GDM1 (cell line): ENCODE measurements around the gene ADCY2.

Source experiments
- DNase-seq: peaks from one replicate; lab custom pipeline; 2025; lab: John Stamatoyannopoulos, UW

Gene ADCY2

DNA sequence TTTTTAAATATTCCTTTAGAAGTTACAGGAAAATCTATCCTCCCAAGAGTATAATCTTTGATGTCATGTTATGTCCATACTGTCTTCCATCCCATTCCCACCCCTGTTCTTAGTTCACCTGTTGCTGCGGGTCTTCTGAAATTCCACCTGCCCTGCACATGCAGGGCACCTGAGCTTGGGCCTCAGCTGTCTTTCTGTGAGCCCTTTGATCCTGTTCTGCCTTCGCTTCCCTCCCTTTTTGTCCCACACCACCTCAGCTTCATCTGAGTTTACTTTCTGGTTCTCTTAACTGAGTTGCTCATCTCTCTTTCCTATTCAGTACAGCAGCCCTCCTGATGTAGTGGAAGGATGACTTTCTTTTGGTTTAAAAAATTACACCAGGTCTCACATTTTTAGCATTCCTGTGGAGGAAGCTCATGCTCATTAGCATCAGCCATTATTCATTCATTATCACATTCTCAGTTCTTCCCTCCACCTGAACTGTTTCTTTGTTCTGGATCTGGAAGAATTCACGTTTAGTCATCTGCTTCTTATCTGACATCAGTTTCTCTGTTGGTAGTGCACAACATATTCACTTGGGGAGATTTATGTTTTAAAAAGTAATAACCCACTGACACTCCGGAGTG is 211.0 kb downstream of the ADCY2 start:
- DNase-seq: no peak

DNA sequence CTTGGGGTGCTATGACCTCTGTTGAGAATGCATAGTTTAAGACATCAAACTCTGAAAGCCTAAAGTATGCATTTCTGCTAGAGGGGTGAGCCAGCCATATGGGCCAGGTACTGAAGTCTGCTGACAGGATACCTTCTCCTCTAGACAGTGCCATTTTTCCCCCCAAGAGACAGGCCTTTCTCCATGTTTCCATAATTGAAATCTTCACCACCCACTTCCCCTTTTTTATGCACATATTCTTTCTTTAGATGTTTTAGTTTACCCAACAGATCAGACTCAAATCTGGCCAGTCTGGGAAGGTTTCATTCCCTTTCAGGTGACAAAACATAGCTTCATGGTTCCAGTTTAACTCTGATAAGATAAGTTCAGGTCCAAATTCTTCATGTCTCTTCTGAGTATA is 212.8 kb downstream of the ADCY2 start:
- no peak for DNase-seq

DNA sequence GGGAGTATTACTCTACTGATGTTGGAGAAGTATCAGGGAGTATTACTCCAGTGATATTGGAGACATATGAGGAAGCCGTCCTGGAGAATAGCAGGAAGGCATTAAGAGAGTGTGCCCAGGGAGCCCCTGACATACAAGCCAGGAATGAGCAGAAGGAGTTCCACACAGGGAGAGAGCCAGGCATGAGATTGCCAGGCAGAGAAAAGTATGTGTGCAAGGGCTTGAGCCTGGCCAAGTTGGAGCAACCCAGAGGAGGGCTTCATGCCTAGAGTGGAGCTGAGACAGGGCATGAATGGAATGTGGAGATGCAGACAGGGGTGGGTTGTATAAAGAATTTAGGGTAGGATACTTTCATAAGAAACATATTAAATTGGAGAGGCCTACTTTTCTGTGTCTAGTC is 213.8 kb downstream of the ADCY2 start:
- DNase-seq: no peak

DNA sequence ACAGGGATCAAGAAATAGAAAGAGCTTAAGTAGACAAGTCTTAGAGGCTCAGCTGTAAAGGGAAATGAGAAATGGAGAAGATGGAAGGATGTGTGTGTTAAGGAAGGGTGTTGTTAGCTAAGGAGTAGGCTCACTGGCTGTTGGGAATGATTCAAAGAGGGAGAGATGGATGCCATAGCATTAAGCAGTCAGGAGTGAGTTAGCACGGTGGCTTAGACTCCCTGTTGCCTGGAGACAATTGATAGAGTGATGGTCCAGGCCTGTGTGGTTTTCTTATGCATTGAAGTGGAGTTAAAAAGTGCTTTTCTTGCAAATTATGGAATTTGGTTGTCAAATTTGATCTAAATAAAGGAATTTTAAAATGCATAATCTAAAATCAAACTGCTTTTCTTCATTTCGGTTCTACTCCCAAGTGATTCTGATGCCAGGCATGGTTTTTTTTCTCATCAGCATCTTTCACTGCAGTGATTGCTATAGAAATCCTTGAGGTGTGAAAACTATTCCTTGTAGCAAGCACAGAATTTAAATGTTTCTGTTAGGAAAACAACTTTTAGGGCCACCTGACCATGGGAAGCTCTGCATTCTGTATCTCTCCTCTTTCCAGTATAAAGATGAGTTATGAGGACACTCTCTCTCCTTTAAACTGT is 214.7 kb downstream of the ADCY2 start:
- DNase-seq: no peak

DNA sequence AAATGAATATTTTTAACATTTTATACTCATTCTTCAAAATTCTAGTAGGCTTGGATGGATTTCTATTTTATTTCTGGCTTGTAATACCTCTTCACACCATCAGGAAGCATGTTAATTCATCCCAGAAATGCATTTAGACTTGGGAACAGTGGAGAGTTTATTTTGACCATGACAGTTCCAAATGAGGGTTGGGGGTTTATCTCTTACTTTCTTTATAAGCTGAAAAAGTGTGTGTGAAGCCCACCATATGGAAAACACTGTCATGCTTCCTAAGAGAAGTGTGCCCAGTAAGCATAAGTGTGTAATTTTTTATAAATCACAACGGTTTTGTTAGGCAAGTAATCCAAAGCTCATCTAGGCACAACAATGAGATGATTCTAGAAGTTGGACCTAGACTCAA is 215.6 kb downstream of the ADCY2 start:
- no peak for DNase-seq

DNA sequence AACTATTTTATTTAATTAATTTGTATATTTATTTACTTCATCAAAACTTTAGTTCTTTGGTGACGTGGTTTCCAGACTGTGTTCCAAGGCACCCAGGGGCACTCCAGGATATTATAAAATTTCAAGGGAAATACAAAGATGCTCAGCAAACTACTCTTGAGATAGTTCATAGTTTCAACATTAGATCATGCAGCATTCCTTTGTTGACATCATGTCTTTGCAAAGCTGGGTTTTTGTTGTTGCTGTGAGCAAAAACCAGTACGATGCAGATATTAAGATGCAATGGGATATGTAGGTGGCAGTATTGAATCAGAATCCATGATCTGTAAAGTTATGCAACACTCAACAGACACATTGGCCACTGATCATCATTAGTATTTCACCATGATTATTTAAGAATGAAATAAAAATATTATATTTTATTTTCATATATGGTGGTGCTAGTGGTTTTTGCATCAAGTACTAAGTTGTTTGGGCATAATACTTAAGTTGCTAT is 219.7 kb downstream of the ADCY2 start:
- no peak for DNase-seq

DNA sequence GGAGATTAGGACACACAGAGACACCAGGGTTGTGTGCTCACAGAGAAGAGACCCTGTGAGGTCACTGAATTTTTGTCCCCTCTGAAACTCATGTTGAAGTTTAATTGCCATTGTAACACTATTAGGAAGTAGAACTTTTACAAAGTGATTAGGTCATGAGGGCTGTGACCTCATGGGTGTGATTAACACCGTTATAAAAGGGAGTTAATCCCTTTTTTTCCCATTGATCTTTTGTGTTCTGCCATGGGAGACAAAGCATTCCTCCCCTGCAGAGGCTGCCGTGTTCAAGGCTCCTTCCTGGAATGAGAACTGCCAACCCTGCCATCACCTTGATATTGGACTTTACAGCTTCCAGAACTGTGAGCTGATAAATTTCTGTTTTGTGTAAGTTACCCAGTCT is 221.0 kb downstream of the ADCY2 start:
- no peak for DNase-seq

DNA sequence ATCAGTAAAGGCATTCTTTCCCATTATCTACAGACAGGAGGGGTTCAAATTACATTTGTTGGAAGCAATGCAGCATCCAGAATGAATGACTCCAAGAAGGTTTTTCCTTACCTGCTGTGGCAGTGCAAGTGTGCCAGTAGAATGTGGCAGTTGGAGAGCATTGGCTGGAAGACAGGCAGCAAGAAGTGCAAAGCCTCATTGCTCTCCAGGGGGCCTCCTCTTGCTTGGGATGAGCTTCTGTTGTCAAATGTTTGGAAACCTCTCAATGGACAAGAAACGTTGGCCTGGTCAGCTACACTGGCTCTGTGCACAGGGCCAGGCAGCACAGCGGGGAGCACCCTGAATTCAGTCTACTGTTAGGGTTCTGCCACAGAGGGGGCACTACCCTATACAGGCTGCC is 226.6 kb downstream of the ADCY2 start:
- no peak for DNase-seq

DNA sequence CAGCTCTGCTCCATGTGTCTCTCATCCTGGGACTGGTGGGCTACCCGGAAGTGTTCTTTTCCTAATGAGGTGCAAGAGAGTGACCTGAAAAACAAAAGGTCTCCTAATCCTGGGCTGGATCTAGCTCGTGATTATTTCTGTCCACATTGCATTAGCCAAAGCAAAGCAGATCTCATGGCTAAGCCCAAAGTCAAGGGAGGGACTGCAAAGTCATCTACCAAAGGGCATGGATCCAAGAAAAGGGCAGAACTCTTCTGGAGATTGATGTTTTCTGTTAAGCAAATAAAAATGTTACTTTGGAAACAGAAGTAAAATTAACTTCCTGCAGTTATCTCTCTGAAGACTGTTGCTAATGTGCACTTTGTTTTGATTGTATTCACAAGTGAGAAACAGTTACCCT is 229.8 kb downstream of the ADCY2 start:
- DNase-seq: no peak

DNA sequence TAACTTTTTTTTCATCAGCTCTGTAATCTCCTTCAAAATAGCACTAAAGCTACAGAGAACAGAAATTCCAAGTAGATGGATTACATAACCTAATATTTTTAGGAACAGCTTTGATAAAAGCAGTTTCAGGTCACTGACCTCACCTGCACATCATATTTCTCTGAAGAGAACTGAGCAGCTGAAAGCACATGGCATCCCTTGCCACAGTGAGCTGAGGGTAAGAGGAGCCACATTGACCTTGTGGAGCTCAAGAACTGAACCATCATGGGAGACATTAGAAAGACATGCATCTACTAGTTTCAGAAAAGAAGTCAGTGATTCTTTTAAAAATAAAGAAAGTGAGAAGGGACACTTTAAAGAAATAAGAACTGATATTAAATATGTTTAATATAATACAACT is 232.3 kb downstream of the ADCY2 start:
- no peak for DNase-seq

DNA sequence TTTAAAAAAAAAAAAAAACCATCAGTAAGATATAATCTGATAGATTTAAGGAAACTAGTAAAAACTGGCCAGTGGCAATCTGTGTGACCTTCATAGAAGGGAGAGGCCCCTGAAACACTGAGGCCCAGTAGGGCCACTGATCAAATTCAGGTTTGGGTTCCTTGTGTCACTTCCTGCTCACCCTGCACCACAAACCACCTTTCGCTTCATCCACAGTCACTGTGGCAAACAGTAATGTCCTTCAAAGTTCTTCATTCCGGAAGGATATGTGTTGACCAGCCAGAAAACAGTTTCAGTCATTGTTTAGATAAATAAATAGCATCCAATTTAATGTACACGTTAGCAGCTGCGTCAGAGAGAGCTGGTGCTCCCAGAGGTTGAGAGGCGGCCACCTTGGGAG is 232.9 kb downstream of the ADCY2 start:
- DNase-seq: no peak

DNA sequence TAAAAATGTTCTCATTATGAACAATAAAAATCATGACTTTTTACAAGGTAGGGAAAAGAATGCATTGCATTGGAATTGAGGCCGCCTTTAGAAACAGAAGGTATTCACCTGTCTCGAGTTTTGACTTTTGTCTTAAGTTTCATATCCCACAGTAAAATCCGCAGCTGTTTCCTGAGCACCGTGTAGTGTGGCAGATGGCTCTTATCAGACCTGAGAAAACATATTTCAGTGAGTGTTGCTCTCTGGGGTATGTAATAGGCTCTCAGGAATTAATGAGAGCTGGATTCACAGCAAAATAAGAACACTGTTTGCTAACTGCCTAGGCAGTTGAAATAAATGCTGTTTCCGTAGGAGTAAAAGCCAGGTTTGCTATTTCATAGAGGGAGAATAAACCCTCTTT is 233.6 kb downstream of the ADCY2 start:
- DNase-seq: no peak

DNA sequence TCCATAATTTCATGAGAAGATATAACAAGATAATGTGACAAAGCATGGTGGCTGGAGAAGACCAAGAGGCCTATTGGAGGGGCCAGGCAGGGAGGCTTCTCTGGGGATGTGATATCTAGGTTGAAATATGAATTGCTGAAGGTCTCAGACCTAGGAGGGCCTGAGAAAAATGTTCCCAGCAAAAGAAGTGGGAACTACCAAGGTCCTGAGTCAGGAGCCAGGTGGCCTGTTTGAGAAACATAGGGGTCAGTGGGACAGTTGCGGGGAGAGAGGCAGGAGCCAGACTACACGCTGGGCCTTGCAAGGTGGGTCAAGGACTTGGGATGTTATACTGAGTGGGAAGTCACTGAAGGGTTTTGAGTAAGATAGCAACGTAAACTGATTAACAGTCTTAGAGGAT is 238.9 kb downstream of the ADCY2 start:
- no peak for DNase-seq

DNA sequence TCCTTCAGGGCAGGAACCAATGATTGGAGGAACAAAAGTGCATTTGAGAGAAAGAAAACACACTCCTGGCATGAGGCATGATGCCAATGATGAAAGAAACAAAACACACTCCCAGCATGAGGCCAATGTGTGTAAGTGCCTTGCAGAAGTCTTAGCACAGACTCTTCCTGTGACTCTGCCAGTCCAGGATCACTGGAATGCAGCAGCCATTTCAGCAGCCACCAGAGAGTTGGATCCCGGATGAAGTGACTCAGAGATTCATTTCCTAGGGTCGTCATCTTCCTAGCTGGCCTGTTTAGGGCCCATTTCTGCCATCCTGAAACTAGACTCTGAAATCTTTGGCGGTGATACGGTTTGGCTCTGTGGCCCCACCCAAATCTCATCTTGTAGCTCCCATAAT is 242.5 kb downstream of the ADCY2 start:
- DNase-seq: no peak

DNA sequence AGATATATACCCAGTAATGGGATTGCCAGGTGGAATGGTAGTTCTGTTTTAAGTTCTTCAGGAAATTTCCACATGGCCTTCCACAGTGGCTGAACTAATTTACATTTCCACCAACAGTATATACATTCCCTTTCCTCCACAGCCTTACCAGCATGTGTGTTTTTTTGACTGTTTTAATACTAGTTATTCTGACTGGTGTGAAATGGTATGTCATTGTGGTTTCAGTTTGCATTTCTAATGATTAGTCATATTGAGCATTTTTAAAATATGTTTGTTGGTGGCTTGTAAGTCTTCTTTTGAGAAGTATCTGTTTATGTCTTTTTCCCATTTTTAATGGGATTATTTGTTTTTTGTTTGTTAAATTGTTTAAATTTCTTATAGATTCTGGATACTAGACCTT is 246.1 kb downstream of the ADCY2 start:
- no peak for DNase-seq

DNA sequence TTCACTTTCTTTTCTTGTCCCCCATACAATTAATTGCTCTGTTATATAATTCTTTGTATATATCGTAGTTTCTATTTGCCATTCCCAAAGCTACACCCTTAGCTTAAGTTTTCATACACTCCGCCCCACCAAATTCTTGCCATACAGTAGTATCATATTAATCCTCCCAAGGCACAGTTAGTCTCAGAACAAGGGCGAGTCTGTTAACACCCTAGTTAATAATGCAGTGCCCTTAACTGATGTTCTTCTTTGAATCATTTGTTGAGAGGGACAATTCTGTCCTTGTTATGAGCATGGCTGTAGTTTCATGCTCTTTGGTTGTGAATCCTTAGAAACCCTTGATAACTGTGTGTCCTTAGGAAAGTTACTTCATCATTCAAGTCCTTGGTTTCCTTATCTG is 248.8 kb downstream of the ADCY2 start:
- no peak for DNase-seq

DNA sequence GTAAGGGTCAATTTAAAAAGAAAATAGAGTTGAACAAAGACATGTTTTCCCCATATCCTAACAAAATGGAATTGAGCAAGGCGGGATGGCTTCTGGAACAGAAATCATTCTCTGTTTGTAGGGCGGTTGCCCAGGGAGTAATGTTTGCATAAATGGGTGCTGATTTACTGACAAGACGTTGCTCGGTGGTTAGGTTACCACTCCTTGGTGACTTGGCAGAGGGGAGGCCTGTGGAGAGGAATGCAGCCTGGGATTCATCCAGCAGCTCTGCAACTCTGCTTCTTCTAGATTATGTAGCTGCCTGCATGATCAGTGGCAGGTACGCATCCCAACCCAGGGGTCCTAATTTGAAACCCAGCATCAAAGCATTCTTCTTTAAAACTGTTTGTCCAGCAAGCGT is 254.8 kb downstream of the ADCY2 start:
- no peak for DNase-seq

DNA sequence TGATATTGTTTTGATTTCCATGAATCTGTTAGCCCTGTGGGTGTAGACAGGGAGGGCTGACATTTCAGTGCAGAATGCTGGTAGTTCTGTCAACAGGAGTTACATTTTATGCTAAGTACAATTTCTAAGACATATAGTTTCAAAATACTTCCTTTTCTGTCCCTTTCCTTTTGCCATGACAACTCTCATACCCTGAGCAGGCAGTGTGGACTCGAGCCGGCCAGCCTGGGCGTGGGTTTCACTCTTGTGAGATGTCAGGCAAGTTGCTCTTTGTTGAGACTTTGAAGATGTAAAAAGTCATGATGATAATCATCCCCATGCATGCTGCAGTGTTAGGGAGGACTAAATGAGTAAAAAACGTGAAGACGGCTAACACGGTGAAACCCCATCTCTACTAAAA is 257.1 kb downstream of the ADCY2 start:
- DNase-seq: no peak

DNA sequence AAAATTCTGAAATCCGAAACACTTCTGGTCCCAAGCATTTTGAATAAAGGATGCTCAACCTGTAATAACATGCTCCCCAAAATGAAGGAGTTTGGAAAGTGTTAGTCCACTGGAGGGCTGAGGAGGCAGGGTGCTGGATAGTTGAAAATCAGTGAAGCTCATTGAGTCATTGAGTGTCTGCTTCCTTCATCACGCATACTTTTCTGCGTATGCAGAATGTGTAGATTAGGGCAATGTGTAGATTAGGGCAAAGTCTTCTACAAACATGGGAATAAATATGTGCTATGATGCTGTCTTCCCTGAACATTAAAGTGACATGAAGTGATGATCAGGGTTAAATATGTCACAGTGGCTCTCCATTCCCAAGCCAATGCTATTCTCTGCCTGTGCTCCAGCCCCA is 261.2 kb downstream of the ADCY2 start:
- DNase-seq: no peak

DNA sequence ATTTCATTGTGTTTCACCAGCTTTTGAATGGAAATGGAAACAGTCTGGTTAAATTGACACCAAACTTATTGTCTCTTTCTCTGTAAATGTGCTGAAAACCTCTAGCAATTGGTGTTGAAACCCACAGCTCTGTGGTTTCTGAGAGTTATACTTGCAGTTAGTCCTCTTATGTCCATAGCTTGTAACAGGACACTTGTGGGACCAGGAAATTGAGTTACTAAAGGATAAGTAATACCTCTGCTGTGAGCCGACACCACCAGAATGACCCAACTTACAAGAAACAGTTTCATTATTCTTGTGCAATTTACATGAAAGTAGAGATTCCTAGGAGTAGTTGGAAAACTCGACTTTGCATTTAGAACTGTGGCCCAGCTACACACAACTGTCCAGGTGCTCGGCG is 263.5 kb downstream of the ADCY2 start:
- DNase-seq: no peak

DNA sequence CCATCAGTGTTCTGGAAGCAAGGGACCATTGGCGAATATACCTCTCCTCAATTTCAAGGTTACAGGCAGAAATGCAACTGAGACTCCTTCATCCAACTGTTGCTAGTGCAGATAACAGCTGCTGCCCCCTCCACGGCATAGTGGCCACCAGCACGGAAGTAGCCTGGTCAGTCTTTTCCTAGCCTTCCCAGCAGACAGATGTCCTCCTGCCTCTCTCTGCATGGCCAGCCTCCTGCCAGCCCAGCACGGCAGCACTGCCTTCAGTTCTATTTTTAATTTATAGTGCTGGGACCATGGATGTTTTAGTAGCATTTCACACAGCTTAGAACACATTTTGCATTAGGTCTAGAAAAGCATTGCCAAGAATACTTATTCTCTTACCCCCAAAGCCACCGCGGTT is 266.4 kb downstream of the ADCY2 start:
- no peak for DNase-seq

DNA sequence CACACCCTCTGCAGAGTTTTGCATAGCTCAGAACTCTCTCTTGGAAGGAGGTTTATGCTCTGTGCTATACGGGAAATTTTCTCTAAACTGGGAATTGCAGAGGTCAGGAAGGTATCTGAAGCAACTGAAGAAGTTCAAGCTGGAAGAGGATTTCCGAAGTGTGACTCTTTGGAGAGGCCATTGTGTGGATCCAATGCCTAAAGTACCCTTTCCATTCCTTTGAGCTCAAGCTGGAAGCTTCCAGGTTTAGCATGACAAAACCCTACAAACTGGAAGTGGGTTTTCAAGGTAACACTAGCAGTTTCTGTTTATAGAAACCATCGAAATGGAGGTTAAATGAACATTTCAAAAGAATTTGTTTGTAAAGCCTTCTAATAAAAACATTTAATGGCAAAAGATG is 267.9 kb downstream of the ADCY2 start:
- DNase-seq: no peak

DNA sequence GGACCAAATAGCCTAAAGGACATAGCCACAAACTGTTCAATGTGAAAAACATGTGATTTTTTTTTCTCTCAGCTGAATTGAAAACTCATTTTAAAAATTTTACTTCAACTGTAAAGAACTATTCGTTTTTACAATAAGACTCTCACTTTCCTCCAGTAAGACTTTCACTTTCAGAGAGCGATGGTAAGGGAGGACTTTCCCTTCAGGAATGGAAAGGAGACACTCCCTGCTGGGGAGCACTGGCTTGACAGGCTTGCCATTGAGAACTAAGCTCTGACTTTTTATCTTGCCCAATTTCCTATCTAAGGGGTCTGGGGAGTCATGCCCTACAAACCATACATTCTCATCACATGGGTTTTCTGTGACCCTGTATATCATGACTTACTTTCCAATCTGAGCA is 268.3 kb downstream of the ADCY2 start:
- no peak for DNase-seq

DNA sequence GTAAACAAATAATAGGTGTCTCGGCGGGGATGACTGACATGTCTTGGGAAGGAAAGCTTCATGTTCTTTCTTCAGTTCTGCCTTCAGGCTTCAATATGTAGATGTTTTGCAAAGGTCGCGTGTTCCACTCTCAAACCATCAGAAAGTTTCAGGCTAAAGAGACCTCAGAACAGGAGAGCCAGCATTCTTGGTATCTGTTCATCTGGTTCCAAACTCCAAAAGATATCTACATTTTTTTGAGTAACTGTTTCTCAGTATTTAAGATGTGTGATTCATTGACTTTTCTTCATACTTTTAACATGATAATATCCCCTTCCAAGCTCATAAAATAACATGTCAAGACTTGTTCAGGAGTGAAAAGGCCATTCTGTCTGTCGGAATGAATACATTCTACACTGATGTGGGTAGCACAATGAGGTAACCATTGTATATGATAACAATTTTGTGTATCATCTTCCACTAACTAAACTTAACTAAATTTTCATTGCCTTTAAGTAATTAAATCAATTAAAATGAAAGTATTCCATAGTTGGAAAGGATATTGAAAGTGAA is 271.4 kb downstream of the ADCY2 start:
- DNase-seq: no peak
